ENCODE data around the gene GGA1. TPM values are rescaled to one million over a fixed set of nuclear protein-coding genes. Genes with fewer than 3 reads are reported as not detected.

Gene GGA1
- total RNA-seq, 1 donor from 2014 or later = 132 TPM

DNA sequence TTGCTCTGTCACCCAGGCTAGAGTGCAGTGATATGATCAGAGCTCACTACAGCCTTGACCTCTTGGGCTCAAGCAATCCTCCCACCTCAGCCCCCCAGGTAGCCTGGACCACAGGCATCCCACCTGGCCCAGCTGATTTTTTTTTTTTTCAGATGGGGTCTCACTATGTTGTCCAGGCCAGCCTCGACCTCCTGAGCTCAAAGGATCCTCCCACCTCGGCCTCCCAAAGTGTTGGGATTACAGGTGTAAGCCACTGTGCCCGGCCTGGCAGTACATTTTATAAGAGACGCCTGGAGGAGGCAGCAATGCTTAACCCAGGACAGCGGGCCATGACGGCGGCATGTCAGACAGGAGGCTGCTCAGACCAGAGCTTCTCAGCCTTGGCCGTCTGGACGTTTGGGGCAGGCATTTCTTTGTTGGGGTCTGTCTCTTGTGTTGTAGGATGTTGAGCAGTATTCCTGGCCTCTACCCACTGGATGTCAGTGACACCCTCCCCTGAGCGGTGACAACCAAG lies 33.1 kb upstream of the GGA1 start:
- Mint-ChIP-seq H3K27me3 (no peaks in the 10 kb centered on the region), H3K9me3 (ENCODE audit: low read depth) (no peaks in the 10 kb centered on the region), H3K4me1 (ENCODE audit: low read depth) (peaks cover 17% of the 10 kb centered on the region), H3K27ac (no peak overlapping the region), H3K36me3 (ENCODE audit: insufficient read depth) (no peaks in the 10 kb centered on the region), H3K4me3 (ENCODE audit: low read depth) (no peak overlapping the region)
- TF ChIP-seq, protein P1, sequence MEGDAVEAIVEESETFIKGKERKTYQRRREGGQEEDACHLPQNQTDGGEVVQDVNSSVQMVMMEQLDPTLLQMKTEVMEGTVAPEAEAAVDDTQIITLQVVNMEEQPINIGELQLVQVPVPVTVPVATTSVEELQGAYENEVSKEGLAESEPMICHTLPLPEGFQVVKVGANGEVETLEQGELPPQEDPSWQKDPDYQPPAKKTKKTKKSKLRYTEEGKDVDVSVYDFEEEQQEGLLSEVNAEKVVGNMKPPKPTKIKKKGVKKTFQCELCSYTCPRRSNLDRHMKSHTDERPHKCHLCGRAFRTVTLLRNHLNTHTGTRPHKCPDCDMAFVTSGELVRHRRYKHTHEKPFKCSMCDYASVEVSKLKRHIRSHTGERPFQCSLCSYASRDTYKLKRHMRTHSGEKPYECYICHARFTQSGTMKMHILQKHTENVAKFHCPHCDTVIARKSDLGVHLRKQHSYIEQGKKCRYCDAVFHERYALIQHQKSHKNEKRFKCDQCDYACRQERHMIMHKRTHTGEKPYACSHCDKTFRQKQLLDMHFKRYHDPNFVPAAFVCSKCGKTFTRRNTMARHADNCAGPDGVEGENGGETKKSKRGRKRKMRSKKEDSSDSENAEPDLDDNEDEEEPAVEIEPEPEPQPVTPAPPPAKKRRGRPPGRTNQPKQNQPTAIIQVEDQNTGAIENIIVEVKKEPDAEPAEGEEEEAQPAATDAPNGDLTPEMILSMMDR (IDR thresholded peaks at IDR 0.05; ENCODE audit: unreplicated experiment) = no peak
- DNase-seq (ENCODE audit: low spot score, unreplicated experiment) = no peak

DNA sequence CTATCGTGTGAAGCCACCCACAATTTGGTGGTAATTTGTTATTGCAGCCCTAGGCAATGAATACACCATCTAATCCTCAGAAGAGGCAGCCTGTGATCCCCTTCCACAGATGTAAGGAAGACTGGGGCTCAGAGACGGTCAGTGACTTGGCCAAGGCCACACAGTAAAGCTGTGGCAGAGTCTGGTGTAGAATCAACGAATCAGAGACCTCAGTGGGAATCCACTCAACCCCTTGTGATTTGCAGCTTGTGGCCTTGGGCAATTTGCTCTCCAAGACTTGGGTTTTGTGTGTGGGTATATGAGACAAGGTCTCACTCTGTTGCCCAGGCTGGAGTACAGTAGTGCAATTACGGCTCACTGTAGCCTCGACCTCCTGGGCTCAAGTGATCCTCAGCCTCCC lies 30.6 kb upstream of the GGA1 start:
- no peak for DNase-seq (ENCODE audit: low spot score, unreplicated experiment)
- peaks cover 8% of the 10 kb centered on the region for H3K4me1 Mint-ChIP-seq (ENCODE audit: low read depth)
- no peaks in the 10 kb centered on the region for H3K9me3 Mint-ChIP-seq (ENCODE audit: low read depth)
- no peaks in the 10 kb centered on the region for H3K27me3 Mint-ChIP-seq
- H3K36me3 Mint-ChIP-seq (ENCODE audit: insufficient read depth) = no peaks in the 10 kb centered on the region
- no peak overlapping the region for H3K4me3 Mint-ChIP-seq (ENCODE audit: low read depth)
- no peak overlapping the region for H3K27ac Mint-ChIP-seq
- TF ChIP-seq, protein P1 (IDR thresholded peaks at IDR 0.05; ENCODE audit: unreplicated experiment) = no peak

DNA sequence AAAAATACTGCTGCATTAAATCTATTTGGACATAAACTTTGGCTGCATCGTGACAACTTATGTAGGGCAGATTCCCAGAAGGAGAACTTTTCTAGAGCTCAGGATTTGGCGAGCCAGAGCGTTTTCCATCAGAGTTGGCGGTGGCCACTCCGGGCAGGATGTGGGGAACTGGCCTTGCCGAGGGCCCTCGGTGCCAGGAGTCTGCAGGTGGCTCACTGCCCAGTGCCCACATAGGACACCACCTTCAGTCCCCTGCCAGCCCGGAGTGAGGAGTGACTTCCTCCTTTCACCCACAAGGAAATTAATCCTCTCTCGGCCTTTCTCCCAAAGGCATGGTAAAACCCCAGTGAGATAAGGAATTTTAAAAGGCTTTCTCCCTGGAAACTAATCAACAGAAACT lies 27.1 kb upstream of the GGA1 start:
- H3K27me3 Mint-ChIP-seq = peaks cover 3% of the 10 kb centered on the region
- TF ChIP-seq, protein P1 (IDR thresholded peaks at IDR 0.05; ENCODE audit: unreplicated experiment) = no peak
- H3K4me1 Mint-ChIP-seq (ENCODE audit: low read depth) = peaks cover 8% of the 10 kb centered on the region
- no peaks in the 10 kb centered on the region for H3K36me3 Mint-ChIP-seq (ENCODE audit: insufficient read depth)
- no peak for DNase-seq (ENCODE audit: low spot score, unreplicated experiment)
- H3K9me3 Mint-ChIP-seq (ENCODE audit: low read depth) = no peaks in the 10 kb centered on the region
- H3K4me3 Mint-ChIP-seq (ENCODE audit: low read depth) = no peak overlapping the region
- H3K27ac Mint-ChIP-seq = no peak overlapping the region

DNA sequence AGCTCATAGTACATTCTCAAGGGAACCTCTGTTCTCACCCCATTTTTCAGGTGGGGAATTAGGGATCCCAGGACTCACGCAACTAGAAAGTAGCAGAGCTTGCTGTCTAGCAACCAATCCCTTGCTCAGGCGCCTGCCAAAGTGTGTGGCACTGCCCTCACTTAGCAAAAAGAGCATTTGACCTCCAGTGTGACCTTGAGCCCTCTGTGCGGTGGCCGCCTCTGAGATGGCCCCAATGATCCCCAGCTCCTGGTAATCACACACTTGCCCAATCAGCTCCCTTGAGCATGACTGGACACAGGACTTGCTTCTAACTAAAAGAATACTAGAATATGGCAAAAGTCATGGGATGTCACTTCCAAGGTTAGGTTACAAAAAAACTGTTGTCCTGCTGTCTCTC lies 26.1 kb upstream of the GGA1 start:
- Mint-ChIP-seq H3K36me3 (ENCODE audit: insufficient read depth) (no peaks in the 10 kb centered on the region), H3K27ac (no peak overlapping the region), H3K27me3 (peaks cover 3% of the 10 kb centered on the region), H3K9me3 (ENCODE audit: low read depth) (no peaks in the 10 kb centered on the region), H3K4me3 (ENCODE audit: low read depth) (no peak overlapping the region), H3K4me1 (ENCODE audit: low read depth) (peaks cover 8% of the 10 kb centered on the region)
- no peak for DNase-seq (ENCODE audit: low spot score, unreplicated experiment)
- TF ChIP-seq, protein P1 (IDR thresholded peaks at IDR 0.05; ENCODE audit: unreplicated experiment) = no peak

DNA sequence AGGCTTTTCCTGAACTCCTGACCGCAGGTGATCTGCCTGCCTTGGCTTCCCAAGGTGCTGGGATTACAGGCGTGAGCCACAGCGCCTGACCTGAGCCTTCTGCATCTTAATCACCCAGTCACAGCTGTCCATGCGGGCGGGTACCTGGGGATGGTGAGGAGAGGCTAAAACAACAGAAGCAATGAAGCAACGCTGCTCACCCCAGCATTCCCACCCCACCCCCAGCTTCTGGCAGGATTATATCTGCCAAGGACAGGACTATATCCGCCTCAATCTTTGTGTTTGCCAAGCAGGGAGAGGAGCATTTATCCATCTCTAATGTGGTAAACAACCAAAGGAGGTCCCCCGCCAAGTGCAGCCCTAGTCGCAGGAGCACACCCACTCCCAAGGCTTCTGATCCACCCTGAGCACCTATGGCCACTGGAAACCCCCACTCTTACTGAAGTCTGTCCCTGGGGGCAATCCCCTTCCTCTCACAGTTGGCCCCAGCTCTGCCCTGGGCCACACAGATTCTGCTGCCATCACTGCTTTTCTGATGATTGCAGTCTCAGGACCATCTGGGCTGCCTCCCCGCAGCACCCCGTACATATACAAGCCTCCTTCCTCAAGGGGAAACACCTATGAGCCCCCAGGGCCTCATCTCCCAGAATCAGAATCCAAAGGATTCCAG lies 20.0 kb upstream of the GGA1 start:
- peaks cover 21% of the 10 kb centered on the region for H3K4me1 Mint-ChIP-seq (ENCODE audit: low read depth)
- no peak overlapping the region for H3K4me3 Mint-ChIP-seq (ENCODE audit: low read depth)
- peaks cover 3% of the 10 kb centered on the region for H3K27me3 Mint-ChIP-seq
- H3K36me3 Mint-ChIP-seq (ENCODE audit: insufficient read depth) = no peaks in the 10 kb centered on the region
- H3K9me3 Mint-ChIP-seq (ENCODE audit: low read depth) = no peaks in the 10 kb centered on the region
- peak overlapping the region; percentile 71 for H3K27ac Mint-ChIP-seq
- TF ChIP-seq, protein P1 (IDR thresholded peaks at IDR 0.05; ENCODE audit: unreplicated experiment) = no peak
- DNase-seq (ENCODE audit: low spot score, unreplicated experiment) = no peak
